HG03159 (cell line): Measurements from ENCODE around the gene GOLGA6L26.
"Not testable (repeated sequence)": the region's sequence is repeated elsewhere in the genome, so short reads cannot be mapped to it uniquely, and the experiment has no call there.

Experiments used
- ATAC-seq: cut with Tn5 transposase; IDR thresholded peaks from one replicate; pipeline ENCODE4 v1.9.1; 2021; ENCODE audit warnings: mild to moderate bottlenecking, moderate library complexity; ENCODE audit not compliant: unreplicated experiment

The GOLGA6L26 gene, protein sequence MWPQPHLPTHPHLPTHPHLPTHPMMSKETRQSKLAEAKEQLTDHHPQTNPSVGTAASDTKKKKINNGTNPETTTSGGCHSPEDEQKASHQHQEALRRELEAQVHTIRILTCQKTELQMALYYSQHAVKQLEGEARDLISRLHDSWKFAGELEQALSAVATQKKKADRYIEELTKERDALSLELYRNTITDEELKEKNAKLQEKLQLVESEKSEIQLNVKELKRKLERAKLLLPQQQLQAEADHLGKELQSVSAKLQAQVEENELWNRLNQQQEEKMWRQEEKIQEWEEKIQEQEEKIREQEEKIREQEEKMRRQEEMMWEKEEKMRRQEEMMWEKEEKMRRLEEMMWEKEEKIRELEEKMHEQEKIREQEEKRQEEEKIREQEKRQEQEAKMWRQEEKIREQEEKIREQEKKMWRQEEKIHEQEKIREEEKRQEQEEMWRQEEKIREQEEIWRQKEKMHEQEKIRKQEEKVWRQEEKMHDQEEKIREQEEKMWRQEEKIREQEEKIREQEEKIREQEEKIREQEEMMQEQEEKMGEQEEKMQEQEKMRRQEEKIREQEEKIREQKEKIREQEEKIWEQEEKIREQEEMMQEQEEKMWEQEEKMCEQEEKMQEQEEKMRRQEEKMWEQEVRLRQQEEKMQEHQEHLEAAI

GRCh38 chr15:23334096-23334495, at the start of gene GOLGA6L26:
Gene GOLGA6L26 (minus strand): TSS chr15:23334196. CDS start chr15:23334135, 61 bp downstream.
- ATAC-seq, result not testable (repeated sequence)

- ATAC-seq, result not testable (repeated sequence)
Measured at GRCh38 chr15:23381192-23381591, 47.2 kb upstream of the GOLGA6L26 start.

DNA sequence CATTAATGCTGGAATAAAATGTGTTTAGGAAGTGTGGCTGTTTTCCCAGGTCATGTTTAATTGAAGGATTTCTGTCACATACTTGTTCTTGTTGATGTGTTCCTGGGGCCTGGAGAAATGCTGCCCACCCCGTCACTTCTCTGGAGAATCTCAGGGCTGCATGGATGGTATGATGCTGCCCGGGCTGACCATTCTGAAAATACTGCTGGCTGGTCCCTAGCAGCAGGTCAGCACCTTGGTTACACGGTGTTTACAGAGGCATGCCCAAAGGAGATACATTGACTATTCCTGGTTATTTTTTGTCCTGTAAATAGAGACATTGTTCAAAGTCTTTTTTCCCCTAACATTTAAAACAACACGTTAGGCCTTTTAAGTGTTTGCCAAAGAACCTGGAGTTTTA, 46.7 kb upstream of the GOLGA6L26 start:
- not testable (repeated sequence) for ATAC-seq

DNA sequence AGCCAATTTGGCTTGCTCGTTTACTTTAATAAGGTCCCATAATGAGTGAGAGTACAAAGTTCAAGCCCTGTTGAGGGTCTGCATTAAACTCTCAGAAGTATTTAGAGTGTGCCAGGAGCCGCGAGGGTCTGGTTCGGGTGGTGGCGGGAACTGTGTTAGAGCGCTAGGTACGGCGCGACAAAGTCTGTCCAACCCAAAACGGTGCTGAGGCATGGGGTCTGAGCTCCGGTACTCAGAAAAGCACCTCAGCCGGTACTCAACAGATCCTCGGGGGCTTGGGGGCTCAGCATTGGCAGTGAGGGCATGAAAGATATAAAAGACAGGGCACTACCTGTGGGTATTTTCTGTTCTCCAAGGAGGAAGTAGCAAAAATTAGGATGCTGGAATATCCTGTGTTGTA, 45.0 kb upstream of the GOLGA6L26 start:
- not testable (repeated sequence) for ATAC-seq

DNA sequence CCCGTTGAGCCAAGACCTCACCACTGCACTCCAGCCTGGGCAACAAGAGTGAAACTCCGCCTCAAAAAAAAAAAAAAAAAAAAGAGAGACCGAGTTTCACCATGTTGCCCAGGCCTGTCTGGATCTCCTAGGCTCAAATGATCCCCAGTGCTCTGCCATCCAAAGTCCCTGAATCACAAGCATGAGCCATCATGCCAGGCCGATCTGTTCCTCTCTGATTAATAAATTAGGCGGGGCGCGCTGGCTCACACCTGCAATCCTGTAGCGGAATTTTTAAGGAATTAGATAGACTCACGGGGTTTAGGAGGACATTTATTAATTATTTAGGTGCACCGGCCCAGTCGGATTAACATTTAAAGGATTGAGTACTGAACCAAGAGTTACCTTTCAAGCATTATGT, 40.2 kb upstream of the GOLGA6L26 start:
- not testable (repeated sequence) for ATAC-seq

DNA sequence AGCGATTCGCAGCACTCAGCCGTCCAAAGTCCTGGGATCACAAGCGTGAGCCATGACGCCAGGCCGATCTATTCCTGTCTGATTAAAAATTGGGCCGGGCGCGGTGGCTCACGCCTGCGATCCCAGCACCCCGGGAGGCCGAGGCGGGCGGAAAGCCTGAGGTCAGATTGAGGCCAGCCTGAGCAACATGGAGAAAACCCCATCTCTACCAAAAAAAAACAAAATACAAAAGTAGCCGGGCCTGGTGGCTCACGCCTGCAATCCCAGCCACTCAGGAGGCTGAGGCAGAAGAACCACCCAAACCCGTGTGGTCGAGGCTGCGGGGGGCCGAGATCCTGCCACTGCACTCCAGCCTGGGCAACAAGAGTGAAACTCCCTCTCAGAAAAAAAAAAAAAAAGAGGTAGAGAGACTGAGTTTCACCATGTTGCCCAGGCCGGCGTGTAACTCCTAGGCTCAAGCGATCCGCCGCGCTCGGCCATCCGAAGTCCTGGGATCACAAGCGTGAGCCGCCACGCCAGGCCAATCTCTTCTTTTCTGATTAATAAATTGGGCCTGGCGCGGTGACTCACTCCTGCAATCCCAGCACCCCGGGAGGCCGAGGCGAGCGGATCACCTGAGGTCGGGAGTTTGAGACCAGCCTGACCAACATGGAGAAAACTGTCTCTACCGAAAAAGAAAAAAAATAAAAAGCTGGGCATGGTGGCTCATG, 39.0 kb upstream of the GOLGA6L26 start:
- ATAC-seq, result not testable (repeated sequence)

- no peak for ATAC-seq
Measured at GRCh38 chr15:23372284-23372683, 38.3 kb upstream of the GOLGA6L26 start.

DNA sequence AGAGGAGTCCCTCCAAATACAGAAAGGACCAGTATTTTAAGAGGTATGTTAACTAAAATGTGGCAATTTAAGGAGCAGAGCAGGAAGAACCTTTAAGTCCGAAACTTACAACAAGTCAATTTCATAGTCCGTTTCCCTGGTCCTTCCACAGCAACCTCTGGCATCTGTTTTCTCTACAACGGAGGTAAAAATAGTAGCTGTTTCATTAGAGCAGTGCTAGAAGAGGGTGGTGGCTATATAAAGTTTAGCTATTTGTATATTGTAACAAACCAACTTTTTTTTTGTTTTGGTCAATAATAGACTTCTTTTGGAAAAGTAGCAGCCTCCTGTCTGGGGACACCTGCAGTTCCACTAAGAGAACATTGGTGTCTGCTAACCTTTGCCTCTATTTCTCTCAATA, 37.9 kb upstream of the GOLGA6L26 start:
- ATAC-seq, result not testable (repeated sequence)

GRCh38 chr15:23371134-23371533, 37.1 kb upstream of the GOLGA6L26 start:
- not testable (repeated sequence) for ATAC-seq

- ATAC-seq, result no peak
Measured at GRCh38 chr15:23370578-23370977, 36.6 kb upstream of the GOLGA6L26 start.

DNA sequence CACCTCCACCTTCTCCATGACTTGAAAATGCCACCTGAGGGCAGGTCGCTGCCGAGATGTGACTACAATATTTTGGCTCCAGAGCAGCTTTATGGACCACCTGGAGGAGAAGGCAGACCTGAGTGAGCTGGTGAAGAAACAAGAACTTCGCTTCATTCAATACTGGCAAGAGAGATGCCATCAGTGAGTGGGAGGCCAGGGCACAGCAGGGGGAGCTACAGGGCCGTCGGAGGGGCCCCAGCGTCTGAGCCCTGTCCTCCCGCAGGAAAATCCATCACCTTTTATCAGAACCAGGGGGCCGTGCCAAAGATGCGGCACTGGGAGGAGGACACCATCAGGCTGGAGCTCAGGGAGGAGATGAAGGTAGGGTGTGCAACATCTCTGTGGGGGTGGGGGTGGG, 30.3 kb upstream of the GOLGA6L26 start:
- ATAC-seq, result not testable (repeated sequence)

GRCh38 chr15:23362622-23363021, 28.6 kb upstream of the GOLGA6L26 start:
- ATAC-seq, result not testable (repeated sequence)

- ATAC-seq, result not testable (repeated sequence)
Measured at GRCh38 chr15:23354448-23354847, 20.5 kb upstream of the GOLGA6L26 start, which contains the start of gene GOLGA8S. Gene GOLGA8S (plus strand): TSS chr15:23354748. CDS start chr15:23354810, 62 bp downstream.

DNA sequence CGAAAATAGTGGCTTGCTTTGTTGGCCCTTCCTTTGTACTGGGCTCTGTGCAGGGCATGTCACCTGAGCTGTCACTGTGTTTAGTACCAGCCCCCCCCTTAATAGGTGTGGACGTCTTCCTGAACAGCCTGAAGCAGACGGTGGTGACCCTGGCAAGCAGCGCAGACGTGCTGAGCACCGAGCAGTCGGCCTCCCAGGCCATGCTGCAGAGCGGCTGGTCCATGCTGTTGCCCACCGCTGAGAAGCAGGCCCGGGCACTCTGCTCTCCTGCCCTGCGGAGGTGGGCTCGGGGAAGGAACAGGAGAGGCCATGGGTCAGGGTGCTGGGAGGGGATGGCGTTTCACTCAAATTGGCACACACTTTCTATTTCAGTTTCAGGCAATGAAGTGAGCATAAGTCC, 22.8 kb downstream of the GOLGA6L26 start:
- ATAC-seq, result not testable (repeated sequence)

DNA sequence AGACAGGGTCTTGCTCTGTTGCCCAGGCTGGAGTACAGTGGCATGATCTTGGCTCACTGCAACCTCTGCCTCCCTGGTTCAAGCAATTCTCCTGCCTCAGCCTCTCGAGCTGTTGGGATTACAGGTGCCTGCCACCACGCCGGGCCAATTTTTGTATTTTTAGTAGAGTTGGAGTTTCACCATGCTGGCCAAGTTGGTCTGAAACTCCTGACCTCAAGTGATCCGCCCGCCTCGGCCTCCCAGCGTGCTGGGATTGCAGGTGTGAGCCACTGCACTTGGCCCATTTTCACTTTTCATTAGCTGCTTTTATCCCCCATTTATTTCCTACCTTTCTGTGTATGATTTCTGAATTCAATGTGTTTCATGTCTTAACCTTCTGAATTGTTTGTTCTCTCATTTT, 28.1 kb downstream of the GOLGA6L26 start:
- ATAC-seq, result not testable (repeated sequence)

DNA sequence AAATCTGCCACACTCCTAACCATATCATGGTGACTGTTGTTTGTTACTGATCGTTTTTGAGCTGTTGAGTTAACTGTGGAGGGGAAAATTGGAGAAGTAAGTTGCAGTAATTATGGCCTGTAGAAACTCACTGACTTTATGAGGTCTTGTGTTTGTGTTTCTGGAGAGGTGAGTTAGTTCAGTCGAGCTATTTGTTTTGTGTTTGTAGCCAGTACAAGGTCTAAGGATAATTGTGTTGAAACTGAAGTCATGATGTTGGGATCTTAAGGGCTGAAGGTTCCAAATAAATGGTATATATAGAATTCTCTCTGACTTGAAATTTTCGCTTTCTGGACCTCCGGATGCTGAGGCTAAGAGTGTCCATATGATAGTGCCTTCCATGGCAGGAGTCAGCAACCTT, 29.2 kb downstream of the GOLGA6L26 start:
- not testable (repeated sequence) for ATAC-seq

- not testable (repeated sequence) for ATAC-seq
Measured at GRCh38 chr15:23304267-23304666, 29.7 kb downstream of the GOLGA6L26 start.

GRCh38 chr15:23303654-23304053, 30.3 kb downstream of the GOLGA6L26 start:
- not testable (repeated sequence) for ATAC-seq

DNA sequence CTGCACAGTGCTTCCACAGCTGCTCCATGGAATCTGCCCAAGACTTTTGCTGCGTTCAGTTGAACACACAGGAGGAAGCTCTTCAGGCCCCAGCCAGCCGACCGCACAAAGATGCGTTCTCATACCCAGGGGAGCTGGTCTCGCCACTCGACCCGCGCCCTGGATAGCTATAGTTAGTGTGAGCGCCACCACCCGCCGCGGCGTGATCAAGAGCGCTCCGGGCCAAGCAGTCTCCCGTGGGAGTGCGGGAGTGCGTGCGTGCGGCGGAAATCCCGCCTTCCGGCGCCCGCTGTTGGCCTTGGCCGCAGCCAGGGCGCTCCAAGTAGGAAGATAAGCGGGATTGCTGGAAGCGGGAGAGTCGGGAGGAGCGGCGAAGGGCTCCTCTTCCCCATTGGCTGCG, 30.8 kb downstream of the GOLGA6L26 start:
- ATAC-seq, result not testable (repeated sequence)
